ENCODE measurements around the gene PCSK9.
"Not testable (repeated sequence)": the region's sequence is repeated elsewhere in the genome, so short reads cannot be mapped to it uniquely, and the experiment has no call there.

PCSK9 gene

DNA sequence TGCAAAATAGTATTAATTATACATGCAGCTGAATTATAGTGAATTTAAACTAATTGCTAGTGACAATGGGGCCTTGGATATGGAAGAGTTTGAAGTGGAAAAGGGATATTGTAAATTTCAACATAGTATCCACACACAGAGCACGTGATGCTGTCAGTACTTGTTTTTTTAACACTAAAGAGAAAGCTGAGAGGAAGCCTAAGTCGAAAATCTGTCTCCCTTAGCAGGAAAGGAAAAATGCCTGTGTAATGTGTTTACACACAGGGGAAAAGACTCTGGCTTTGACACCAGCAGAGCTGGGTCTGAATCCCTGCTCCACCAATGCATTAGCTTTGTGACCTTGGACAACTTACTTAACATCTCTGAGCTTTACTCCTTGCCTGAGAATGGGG is 42.6 kb downstream of the PCSK9 start:
- DNase-seq: no peak

DNA sequence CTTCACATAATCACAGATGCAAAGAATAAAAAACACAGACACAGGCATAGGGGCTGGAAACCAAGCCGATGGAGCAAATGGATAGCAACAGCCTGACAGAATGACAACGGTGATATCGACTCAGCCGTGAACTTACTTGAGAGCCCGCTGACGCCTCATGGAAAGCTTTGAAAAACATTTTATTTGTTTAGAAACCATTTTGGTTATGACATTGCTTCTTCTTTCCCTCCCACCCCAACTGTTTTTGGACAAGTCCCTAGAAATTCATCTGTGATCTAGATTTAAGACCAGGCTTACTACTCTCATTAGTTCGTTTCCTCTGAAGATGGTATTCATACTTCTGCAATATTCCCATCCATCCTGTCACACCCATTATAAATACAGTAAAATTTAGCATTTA is 44.9 kb downstream of the PCSK9 start:
- DNase-seq: no peak

DNA sequence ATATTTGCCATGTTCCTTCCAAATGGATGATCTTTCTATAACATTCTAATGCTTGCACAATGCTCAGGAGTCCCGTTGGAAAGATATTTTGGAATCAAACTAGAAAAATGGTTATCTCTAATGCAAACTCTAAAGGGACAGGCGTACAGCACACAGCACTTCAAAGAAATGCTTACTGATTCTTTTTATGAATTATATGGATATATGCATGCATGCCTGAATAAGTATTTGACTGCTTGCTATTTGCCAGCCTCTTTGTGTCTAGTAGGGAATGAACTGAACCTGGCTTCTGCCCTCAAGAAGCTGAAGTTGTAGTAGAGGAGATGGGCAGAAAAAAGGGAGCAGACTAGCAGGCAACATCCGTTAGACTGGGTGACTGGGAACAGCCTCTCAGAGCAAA is 48.1 kb downstream of the PCSK9 start:
- no peak for DNase-seq

DNA sequence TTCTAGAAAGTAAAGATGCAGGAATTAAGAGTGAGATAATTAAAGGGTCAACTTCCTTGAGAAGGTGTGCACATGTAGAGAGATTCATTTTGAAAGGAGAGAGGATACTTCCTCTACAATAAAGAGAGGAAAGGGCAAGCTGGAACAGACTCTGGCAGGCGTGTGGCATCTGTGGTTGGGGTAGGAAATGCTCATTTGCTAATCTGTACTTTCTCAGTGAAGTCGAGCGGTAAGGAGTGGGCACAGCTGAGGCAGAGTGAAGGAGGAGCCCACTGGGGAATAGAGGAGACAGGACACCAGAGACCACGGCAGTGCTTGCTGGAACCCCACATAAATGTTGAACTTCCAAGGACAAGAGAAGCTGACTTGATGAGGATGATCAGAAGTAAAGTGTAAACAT is 49.1 kb downstream of the PCSK9 start:
- no peak for DNase-seq

DNA sequence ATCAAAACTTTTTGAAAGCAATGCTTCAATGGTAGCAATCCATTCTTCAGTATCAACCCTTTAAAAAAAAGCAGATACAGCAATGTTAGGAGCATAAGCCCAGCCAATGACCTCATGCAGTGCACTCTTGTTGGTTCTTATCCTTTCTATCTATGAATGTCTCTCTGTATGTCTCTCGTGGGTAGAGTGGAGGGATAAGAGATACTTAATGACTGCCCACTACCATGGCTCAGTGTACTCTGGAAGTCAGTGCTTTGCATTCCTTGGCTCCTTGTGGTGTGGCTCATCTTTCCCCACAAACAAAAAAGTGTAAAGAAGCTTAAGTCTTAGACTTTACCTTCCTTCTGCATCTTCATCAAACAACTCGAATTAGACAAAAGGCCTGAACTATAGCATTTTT is 50.3 kb downstream of the PCSK9 start:
- no peak for DNase-seq

DNA sequence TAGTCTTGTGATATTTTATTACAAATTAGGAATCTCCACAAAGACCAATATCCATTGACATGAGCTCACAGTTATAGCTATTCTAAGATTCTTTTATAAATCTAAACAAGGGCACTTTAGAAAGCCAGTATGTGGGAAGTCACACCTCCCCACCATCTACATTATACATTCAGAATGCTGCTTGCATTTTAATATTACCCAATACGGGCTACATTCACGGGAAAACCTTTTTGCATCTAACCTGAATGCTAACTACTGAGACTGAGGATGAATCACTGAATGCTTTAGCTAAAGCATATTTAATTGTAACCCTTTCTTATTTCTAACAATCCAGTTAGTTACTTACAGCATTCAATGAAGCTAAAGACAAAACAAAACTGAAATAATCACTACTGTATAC is 53.1 kb downstream of the PCSK9 start:
- DNase-seq: no peak

DNA sequence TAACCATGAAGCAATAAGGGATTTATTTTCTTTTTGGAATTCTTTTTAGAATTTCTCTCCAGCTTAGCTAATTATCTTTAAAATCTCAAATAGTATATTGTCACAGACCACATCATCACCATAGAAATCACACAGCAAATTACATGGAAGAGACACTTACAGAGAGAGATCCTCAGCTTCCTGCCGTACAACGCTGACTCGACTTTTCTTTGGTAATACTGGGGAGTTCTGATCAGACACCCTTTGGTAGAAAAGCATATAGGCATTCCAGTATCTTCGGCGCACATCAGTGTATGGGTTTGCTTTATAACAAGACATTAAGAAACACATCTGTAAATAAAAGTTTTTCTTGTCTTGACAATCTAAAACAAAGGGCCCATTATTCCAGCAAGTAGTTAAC is 55.7 kb downstream of the PCSK9 start:
- DNase-seq: no peak

DNA sequence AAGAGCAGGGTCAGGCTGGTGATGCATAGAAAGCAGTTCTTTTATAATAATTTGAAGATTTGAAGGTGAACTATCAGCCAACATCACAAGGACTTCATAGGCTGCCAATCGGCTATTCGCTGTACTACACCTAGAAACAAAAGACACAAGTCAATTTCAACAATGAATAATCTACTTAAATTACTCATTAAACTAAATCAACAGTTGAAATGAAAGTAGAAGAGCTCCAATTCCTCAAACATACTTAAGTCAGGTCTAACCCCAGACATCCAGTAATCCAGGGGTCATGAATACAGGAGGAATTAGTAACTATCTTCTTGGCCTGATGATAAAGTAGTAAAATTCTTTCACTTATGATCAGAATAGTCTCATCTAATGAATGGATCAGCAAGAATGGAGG is 64.5 kb downstream of the PCSK9 start:
- no peak for DNase-seq

DNA sequence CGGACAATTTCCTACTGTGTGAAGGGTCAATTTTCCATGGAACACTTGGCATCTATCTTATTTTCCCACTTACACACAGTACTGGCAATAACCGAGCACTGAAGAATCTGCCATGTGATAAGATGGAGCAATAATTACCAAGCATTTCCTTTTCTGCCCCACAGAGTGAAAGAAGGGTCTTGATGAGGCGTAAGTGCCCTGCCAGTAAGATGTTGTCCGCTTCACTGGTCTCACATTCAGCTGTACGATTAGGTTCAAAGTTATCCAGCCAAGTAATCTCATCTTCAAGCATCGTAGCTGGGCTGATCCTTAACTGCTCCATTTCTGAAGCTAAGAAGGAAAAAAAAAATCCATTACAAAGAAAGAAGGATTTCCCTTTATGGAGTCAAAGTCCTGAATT is 67.8 kb downstream of the PCSK9 start:
- DNase-seq: no peak

DNA sequence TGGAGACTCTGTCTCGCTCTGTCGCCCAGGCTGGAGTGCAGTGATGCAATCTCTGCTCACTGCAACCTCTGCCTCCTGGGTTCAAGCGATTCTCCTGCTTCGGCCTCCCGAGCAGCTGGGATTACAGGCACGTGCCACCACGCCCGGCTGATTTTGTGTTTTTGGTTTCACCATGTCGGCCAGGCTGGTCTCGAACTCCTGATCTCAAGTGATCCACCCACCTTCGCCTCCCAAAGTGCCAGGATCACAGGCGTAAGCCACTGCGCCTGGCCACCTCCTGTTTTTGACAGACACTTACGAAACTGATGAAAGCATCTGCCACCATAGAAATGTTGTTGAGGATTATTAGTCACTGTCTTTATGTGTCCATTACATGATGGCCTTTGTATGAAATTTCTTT is 69.7 kb downstream of the PCSK9 start:
- DNase-seq: not testable (repeated sequence)
